Measurements from ENCODE around the gene PHLPP1.

PHLPP1 gene

GRCh38 chr18:62894681-62895390 lies 179.5 kb downstream of the PHLPP1 start:
- Histone ChIP-seq H3K23ac (ENCODE audit: low read depth, low read length, poor library complexity) (no peak overlapping the region), H3K9me3 (replicated peaks in 1 of 2; ENCODE audit: control insufficient read depth in 2 of 2, insufficient read depth in 1 of 2, low read depth in 1 of 2, low read length in 2 of 2) (no peaks in the 10 kb centered on the region), H3K4ac (ENCODE audit: low read length) (no peak overlapping the region), H2BK120ac (ENCODE audit: low read depth, low read length) (no peak overlapping the region), H2BK5ac (ENCODE audit: low read length) (no peak overlapping the region), H2BK15ac (ENCODE audit: low read length) (no peak overlapping the region), H4K8ac (ENCODE audit: low read depth, low read length) (no peak overlapping the region), H3K27ac (replicated peaks; ENCODE audit: low read length) (no peak overlapping the region), H3K9ac (ENCODE audit: low read depth, low read length, poor library complexity) (no peak overlapping the region), H4K91ac (ENCODE audit: low read depth, low read length, poor library complexity) (no peak overlapping the region), H2BK12ac (ENCODE audit: low read length) (no peak overlapping the region), H3K27me3 (ENCODE audit: control insufficient read depth in 3 of 3, insufficient read depth in 3 of 3, low read depth in 1 of 3, low read length in 3 of 3) (no peaks in the 10 kb centered on the region), H3K79me1 (ENCODE audit: low read depth, low read length) (no peaks in the 10 kb centered on the region), H3K36me3 (replicated peaks in 1 of 2; ENCODE audit: control insufficient read depth in 2 of 2, insufficient read depth in 2 of 2, low read length in 2 of 2) (peaks cover 1 to 52% of the 10 kb centered on the region in 2 donors), H3K14ac (ENCODE audit: low read length) (no peak overlapping the region), H3K4me3 (ENCODE audit: low read length in 2 of 2) (no peak overlapping the region), H3K18ac (ENCODE audit: low read length) (no peak overlapping the region), H3K4me2 (ENCODE audit: insufficient read depth, low read length, poor library complexity, severe bottlenecking) (no peak overlapping the region), H3K4me1 (ENCODE audit: control insufficient read depth in 2 of 2, insufficient read depth in 1 of 2, low read depth in 1 of 2, low read length in 2 of 2) (no peaks in the 10 kb centered on the region), H2AFZ (ENCODE audit: low read length) (no peak overlapping the region), H2AK5ac (ENCODE audit: low read depth, low read length) (no peak overlapping the region)
- DNase-seq (ENCODE audit: low spot score) = no peak
- WGBS, 2 donors (ENCODE audit: extremely low coverage in 2 of 2, insufficient read length in 2 of 2, insufficient replicate concordance in 1 of 2) = no CpG with 5 or more reads among the region's 6 CpGs

GRCh38 chr18:62897153-62897552 lies 181.8 kb downstream of the PHLPP1 start:
- Histone ChIP-seq H3K4me2 (ENCODE audit: insufficient read depth, low read length, poor library complexity, severe bottlenecking) (no peak overlapping the region), H3K27me3 (ENCODE audit: control insufficient read depth in 3 of 3, insufficient read depth in 3 of 3, low read depth in 1 of 3, low read length in 3 of 3) (no peaks in the 10 kb centered on the region), H3K14ac (ENCODE audit: low read length) (no peak overlapping the region), H2AFZ (ENCODE audit: low read length) (no peak overlapping the region), H3K4me3 (ENCODE audit: low read length in 2 of 2) (no peak overlapping the region), H3K27ac (replicated peaks; ENCODE audit: low read length) (no peak overlapping the region), H3K9me3 (replicated peaks in 1 of 2; ENCODE audit: control insufficient read depth in 2 of 2, insufficient read depth in 1 of 2, low read depth in 1 of 2, low read length in 2 of 2) (no peaks in the 10 kb centered on the region), H2BK5ac (ENCODE audit: low read length) (no peak overlapping the region), H3K36me3 (replicated peaks in 1 of 2; ENCODE audit: control insufficient read depth in 2 of 2, insufficient read depth in 2 of 2, low read length in 2 of 2) (peaks cover 2 to 66% of the 10 kb centered on the region in 2 donors), H4K8ac (ENCODE audit: low read depth, low read length) (no peak overlapping the region), H3K9ac (ENCODE audit: low read depth, low read length, poor library complexity) (no peak overlapping the region), H3K4me1 (ENCODE audit: control insufficient read depth in 2 of 2, insufficient read depth in 1 of 2, low read depth in 1 of 2, low read length in 2 of 2) (no peaks in the 10 kb centered on the region), H2BK120ac (ENCODE audit: low read depth, low read length) (no peak overlapping the region), H2AK5ac (ENCODE audit: low read depth, low read length) (no peak overlapping the region), H2BK12ac (ENCODE audit: low read length) (no peak overlapping the region), H3K23ac (ENCODE audit: low read depth, low read length, poor library complexity) (no peak overlapping the region), H3K4ac (ENCODE audit: low read length) (no peak overlapping the region), H4K91ac (ENCODE audit: low read depth, low read length, poor library complexity) (no peak overlapping the region), H3K18ac (ENCODE audit: low read length) (no peak overlapping the region), H3K79me1 (ENCODE audit: low read depth, low read length) (no peaks in the 10 kb centered on the region), H2BK15ac (ENCODE audit: low read length) (no peak overlapping the region)
- no CpG with 5 or more reads among the region's 1 CpG for WGBS, 2 donors (ENCODE audit: extremely low coverage in 2 of 2, insufficient read length in 2 of 2, insufficient replicate concordance in 1 of 2)
- DNase-seq (ENCODE audit: low spot score) = no peak

- Histone ChIP-seq H3K18ac (ENCODE audit: low read length) (no peak overlapping the region), H3K27ac (replicated peaks; ENCODE audit: low read length) (no peak overlapping the region), H3K4me3 (ENCODE audit: low read length in 2 of 2) (no peak overlapping the region), H4K8ac (ENCODE audit: low read depth, low read length) (no peak overlapping the region), H2BK12ac (ENCODE audit: low read length) (no peak overlapping the region), H3K4me2 (ENCODE audit: insufficient read depth, low read length, poor library complexity, severe bottlenecking) (no peak overlapping the region), H3K4ac (ENCODE audit: low read length) (no peak overlapping the region), H3K9me3 (replicated peaks in 1 of 2; ENCODE audit: control insufficient read depth in 2 of 2, insufficient read depth in 1 of 2, low read depth in 1 of 2, low read length in 2 of 2) (no peaks in the 10 kb centered on the region), H2AFZ (ENCODE audit: low read length) (no peak overlapping the region), H3K14ac (ENCODE audit: low read length) (no peak overlapping the region), H2BK120ac (ENCODE audit: low read depth, low read length) (no peak overlapping the region), H2BK15ac (ENCODE audit: low read length) (no peak overlapping the region), H3K9ac (ENCODE audit: low read depth, low read length, poor library complexity) (no peak overlapping the region), H3K4me1 (ENCODE audit: control insufficient read depth in 2 of 2, insufficient read depth in 1 of 2, low read depth in 1 of 2, low read length in 2 of 2) (no peaks in the 10 kb centered on the region), H3K36me3 (replicated peaks in 1 of 2; ENCODE audit: control insufficient read depth in 2 of 2, insufficient read depth in 2 of 2, low read length in 2 of 2) (peaks cover 5 to 75% of the 10 kb centered on the region in 2 donors), H3K23ac (ENCODE audit: low read depth, low read length, poor library complexity) (no peak overlapping the region), H3K79me1 (ENCODE audit: low read depth, low read length) (no peaks in the 10 kb centered on the region), H2AK5ac (ENCODE audit: low read depth, low read length) (no peak overlapping the region), H3K27me3 (ENCODE audit: control insufficient read depth in 3 of 3, insufficient read depth in 3 of 3, low read depth in 1 of 3, low read length in 3 of 3) (no peaks in the 10 kb centered on the region), H4K91ac (ENCODE audit: low read depth, low read length, poor library complexity) (no peak overlapping the region), H2BK5ac (ENCODE audit: low read length) (no peak overlapping the region)
- no peak for DNase-seq (ENCODE audit: low spot score)
- WGBS, 2 donors (ENCODE audit: extremely low coverage in 2 of 2, insufficient read length in 2 of 2, insufficient replicate concordance in 1 of 2) = no CpG with 5 or more reads among the region's 2 CpGs
These were observed 183.0 kb downstream of the PHLPP1 start for GRCh38 chr18:62898359-62898758.

- no peak overlapping the region for H3K14ac ChIP-seq (ENCODE audit: low read length)
- H4K91ac ChIP-seq (ENCODE audit: low read depth, low read length, poor library complexity) = no peak overlapping the region
- H3K27me3 ChIP-seq (ENCODE audit: control insufficient read depth in 3 of 3, insufficient read depth in 3 of 3, low read depth in 1 of 3, low read length in 3 of 3) = no peaks in the 10 kb centered on the region
- no peak overlapping the region for H2BK15ac ChIP-seq (ENCODE audit: low read length)
- H2BK12ac ChIP-seq (ENCODE audit: low read length) = no peak overlapping the region
- H2AFZ ChIP-seq (ENCODE audit: low read length) = no peak overlapping the region
- H4K8ac ChIP-seq (ENCODE audit: low read depth, low read length) = no peak overlapping the region
- H3K23ac ChIP-seq (ENCODE audit: low read depth, low read length, poor library complexity) = no peak overlapping the region
- H3K4me3 ChIP-seq (ENCODE audit: low read length in 2 of 2) = no peak overlapping the region
- no peak overlapping the region for H3K27ac ChIP-seq (replicated peaks; ENCODE audit: low read length)
- no peak overlapping the region for H2BK120ac ChIP-seq (ENCODE audit: low read depth, low read length)
- H3K4ac ChIP-seq (ENCODE audit: low read length) = no peak overlapping the region
- no peak overlapping the region for H2AK5ac ChIP-seq (ENCODE audit: low read depth, low read length)
- no peaks in the 10 kb centered on the region for H3K9me3 ChIP-seq (replicated peaks in 1 of 2; ENCODE audit: control insufficient read depth in 2 of 2, insufficient read depth in 1 of 2, low read depth in 1 of 2, low read length in 2 of 2)
- H3K4me1 ChIP-seq (ENCODE audit: control insufficient read depth in 2 of 2, insufficient read depth in 1 of 2, low read depth in 1 of 2, low read length in 2 of 2) = no peaks in the 10 kb centered on the region
- H3K4me2 ChIP-seq (ENCODE audit: insufficient read depth, low read length, poor library complexity, severe bottlenecking) = no peak overlapping the region
- H3K9ac ChIP-seq (ENCODE audit: low read depth, low read length, poor library complexity) = no peak overlapping the region
- H3K18ac ChIP-seq (ENCODE audit: low read length) = no peak overlapping the region
- WGBS, 2 donors (ENCODE audit: extremely low coverage in 2 of 2, insufficient read length in 2 of 2, insufficient replicate concordance in 1 of 2) = no CpG with 5 or more reads among the region's 5 CpGs
- H3K36me3 ChIP-seq (replicated peaks in 1 of 2; ENCODE audit: control insufficient read depth in 2 of 2, insufficient read depth in 2 of 2, low read length in 2 of 2) = peaks cover 8 to 87% of the 10 kb centered on the region in 2 donors
- no peaks in the 10 kb centered on the region for H3K79me1 ChIP-seq (ENCODE audit: low read depth, low read length)
- H2BK5ac ChIP-seq (ENCODE audit: low read length) = no peak overlapping the region
- DNase-seq (ENCODE audit: low spot score) = no peak
These were observed 184.2 kb downstream of the PHLPP1 start for GRCh38 chr18:62899534-62899933.

All from neuronal stem cell (in vitro differentiated cells).